Limb (tissue), 2 donors: Measurements from ENCODE around the gene VILL.
A peak's percentile ranks its signal among the peaks of the same experiment; 100 is the strongest.

Source experiments
- DNase-seq, 2 donors: peaks; one replicate each; pipeline ENCODE4 v3.0.0-alpha.2; 2016; ENCODE audit errors: extremely low spot score in 2 of 2

Gene VILL

GRCh38 chr3:38000242-38000916, 9.8 kb downstream of the VILL start:
- DNase-seq = no peak

DNA sequence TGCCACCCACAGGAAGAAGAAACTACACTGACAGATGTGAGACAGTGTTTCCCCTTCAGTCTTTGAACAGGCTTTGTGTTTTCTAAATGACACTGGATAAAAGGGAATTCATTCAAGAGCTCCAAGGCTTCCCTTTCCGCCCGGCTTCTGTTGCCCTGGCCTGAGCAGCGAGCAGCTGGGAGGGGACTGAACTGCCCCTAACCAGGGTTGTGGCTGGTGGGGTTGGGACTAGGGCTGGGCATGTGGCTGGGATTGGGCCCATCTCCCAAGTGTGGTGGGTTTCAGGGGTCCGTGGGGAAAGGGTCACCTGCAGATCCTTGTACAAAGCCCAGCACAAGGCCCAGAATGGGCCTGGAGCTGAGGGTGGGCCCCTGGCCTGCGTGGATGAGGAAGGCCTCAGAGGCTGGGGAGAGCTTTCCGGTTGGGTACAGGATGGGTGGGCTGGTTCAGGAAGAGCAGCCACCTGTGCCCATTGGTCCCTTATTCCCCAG, 10.4 kb downstream of the VILL start:
- no peak for DNase-seq

GRCh38 chr3:38001456-38002081, 11.0 kb downstream of the VILL start:
- DNase-seq = no peak

- no peak for DNase-seq
Observed at GRCh38 chr3:38002291-38002876, 11.8 kb downstream of the VILL start.

GRCh38 chr3:38002940-38003339, 12.4 kb downstream of the VILL start:
- no peak for DNase-seq

DNA sequence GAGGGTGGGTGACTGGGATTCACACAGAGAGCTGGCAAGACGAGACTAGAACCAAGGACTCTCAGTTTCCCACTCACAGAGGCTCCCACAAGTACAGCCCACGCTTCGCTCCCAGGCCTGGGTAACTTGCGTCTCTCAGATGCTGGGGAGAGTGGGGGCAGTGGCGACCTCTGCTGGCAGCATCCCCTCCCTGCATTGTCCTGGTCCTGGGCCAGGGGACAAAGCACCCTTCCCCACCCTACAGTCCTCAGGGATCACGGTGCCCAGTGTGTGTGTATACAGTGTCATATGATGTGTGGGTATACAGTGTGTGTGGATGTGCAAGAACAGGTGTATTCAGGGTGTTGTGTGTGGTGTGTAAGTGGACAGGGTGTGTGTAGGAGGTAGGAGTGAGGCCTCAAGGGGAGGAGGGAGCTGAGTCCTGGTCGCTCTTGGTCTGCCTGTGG, 12.8 kb downstream of the VILL start:
- DNase-seq = peak in 1 of 2 donors; percentile 83

DNA sequence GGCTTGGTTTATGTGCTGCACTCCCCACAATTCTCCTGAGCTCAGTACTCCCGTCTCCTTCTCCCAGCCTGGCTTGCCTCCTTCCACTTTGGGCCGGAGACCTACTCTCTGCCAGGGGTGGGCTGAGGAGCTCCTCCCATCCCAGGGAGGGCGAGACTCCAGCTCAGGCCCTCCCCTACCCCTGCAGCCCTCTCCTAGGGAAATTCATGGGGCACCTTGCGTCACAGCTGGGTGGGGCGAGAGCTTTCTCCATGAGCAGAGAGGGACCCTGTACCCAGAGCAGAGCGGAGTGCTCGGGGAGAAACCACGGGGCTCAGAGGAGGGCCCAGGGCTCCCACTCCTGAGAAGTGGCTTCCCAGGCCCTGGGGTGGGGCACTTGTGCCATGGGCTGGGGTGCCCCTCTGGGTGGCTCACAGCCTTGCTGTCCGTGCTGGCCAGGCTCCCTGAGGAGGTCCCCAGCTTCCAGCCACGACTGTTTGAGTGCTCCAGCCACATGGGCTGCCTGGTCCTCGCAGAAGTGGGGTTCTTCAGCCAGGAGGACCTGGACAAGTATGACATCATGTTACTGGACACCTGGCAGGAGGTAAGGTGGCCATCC, 13.3 kb downstream of the VILL start:
- no peak for DNase-seq

DNA sequence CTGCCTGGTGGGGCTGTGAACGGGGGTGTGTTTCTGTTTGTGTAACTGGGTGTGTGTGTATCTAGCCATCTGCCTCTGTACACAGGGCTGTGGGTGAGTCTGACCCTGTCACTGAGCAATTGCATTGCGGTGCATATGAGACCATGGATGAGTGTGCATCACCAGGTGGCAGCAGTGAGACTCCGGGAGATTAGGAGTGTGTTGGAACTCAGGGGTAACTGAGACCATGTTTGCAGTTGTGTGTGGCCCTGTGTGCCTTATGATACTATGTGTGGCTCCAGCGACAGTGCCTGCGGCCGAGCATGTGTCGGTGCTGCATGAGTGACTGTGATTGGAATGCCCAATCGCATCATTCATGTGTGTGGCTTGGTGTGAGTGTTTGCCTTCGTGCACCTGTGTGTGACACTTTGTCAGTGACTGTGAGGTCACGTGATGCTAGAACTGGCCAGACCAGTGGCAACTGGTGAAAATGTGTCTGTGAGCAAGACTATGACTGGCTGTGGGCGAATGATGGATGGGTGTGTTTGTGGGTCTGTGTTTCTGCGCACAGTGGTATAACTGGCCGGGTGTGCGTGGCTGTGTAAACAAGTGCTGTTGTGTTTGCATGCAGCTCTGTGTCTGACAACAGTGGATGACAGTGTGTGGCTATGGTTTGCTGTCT, 14.0 kb downstream of the VILL start:
- DNase-seq = peak; percentile 24 to 77

DNA sequence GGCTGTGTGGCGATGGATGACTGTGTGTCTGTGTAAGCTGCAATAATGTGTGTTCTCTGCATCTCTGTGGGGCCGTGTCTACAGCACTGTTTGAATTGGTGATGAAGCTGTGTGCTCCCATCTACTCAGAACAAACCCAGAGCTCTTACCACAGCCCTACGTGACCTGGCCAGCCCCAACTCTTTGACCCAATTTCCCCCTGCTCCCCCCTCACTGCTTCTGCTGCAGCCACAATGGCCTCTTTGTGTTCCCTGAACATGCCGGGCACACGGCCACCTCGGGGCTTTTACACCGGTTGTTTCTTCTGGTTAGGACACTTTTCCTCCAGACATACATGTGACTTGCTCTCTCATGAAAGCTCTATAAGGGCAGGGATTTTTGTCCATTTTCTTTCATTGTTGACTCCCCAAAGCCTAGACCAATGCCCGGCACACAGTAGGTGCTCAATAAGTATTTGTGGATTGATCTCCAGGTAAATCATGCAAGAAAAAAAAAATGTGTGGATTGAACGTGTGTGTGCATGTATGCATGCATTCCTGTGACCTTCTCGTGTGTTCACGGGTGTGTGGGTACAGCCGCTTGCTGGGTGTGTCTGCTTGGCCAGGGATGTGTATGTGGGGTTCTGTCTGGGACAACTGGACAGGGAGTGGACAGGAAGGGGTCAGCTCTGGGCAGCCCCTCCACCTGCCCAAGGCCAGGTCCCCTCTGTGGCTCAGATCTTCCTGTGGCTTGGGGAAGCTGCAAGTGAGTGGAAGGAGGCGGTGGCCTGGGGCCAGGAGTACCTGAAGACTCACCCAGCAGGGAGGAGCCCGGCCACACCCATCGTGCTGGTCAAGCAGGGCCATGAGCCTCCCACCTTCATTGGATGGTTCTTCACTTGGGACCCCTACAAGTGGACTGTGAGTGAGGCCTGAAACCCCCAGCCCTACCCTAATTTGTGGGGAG, 14.8 kb downstream of the VILL start:
- DNase-seq = peak in 1 of 2 donors; percentile 67

DNA sequence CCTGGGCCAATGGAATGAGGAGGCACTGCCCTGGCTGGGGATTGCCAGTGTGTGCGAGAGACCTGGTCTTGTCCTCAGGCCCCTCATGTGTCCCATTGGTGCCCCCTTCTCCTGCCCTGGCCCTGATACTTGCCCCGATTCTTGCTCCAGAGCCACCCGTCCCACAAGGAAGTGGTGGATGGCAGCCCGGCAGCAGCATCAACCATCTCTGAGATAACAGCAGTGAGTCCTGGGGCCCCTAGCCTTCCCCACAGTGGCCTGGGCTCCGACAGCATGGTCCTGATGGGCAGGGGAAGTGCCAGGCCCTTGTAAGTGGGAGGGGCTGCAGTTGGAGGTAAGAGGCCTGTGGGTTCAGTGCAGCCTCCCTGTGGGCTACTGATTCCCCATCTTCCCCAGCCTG, 15.4 kb downstream of the VILL start:
- no peak for DNase-seq

DNA sequence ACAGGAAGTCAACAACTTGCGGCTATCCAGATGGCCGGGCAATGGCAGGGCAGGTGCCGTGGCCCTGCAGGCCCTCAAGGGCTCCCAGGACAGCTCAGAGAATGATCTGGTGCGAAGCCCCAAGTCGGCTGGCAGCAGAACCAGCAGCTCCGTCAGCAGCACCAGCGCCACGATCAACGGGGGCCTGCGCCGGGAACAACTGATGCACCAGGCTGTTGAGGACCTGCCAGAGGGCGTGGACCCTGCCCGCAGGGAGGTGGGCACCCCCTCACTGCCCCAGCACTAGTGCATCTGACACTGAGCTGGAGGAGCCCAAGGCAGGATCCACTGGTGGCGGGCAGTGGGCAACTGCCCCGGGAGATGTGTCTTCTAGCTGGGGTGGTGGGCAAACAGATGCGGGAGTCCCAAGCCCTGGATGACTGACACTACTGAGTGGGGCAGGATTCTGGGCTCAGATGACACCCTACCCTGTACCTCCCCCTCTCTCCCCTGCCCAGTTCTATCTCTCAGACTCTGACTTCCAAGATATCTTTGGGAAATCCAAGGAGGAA, 15.9 kb downstream of the VILL start:
- no peak for DNase-seq

DNA sequence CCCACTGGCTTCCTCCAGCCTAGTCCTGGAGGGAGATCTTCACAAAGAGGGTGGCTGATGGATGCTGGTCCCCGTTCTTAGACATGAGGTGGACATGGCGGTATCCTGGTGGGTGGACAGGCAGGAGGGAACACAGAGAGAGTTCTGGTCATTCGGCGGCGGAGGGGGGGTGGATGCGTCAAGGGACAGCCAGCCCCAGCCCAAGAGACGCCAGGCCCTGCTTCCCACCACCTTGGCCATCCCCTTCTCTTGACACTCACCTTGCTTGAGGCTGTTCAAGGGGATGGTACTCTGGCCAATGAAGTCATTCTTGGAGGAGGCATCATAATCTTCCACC, 17.1 kb downstream of the VILL start:
- DNase-seq = no peak

- DNase-seq = no peak
Observed at GRCh38 chr3:38008191-38008701, 17.7 kb downstream of the VILL start.

GRCh38 chr3:38008971-38009580, 18.5 kb downstream of the VILL start:
- DNase-seq = no peak

DNA sequence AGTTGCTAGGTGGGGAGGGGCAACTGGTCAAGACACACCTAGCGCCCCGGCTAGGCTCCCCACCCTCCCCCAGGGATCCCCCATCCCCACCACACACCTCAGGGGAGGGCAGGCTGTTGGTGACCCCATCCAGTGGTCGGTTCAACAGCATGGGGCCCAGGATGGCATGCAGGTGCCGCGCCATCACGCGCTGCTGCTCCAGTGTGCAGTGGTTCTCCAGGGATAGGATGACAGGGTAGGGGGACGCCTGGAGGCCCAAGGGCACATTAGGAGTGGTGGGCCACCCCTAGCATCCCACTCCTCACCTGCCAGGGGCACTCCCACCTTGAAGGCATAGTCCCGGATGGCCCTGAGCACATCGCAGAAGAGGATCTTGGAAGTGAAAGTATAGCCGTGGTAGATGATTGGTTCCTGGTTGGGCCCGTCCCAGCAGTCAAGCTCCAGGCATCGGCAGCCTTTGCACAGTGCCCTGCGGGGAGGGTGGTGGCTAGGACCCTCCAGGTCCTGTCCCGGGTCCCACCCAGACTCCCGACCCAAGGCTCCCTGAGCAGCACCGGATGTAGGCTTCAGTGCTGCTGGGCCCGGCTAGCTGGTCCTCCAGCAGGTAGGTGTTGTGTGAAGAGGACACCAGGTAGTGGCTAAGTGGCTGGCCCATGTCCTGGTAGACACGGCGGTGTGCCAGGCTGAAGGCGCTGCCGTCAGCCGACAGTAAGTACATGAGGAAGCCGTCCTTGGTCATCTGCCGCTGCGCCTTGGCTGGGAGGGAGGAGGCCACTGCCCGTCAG, 19.4 kb downstream of the VILL start:
- no peak for DNase-seq

DNA sequence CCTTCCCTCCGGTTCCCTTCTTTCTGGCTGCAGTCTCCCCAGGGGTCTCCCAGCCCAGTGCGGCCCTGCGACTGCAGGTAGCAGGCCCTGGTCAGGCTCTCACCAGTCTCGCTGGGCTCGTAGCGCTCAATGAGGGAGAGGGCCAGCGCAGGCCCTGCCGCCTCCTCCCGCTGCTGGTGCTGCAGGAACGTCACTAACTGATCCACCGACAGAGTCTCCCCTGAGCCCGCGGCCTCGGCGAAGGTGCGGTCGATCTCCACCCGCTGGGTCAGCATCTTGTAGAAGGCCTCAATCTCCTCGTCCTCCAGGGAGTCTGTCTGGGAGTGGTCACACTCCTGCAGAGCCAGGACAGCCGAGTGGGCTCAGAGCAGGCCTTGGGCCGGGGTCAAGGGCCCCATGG, 20.5 kb downstream of the VILL start:
- no peak for DNase-seq

- DNase-seq = no peak
Observed at GRCh38 chr3:38015485-38015884, 24.9 kb downstream of the VILL start.

DNA sequence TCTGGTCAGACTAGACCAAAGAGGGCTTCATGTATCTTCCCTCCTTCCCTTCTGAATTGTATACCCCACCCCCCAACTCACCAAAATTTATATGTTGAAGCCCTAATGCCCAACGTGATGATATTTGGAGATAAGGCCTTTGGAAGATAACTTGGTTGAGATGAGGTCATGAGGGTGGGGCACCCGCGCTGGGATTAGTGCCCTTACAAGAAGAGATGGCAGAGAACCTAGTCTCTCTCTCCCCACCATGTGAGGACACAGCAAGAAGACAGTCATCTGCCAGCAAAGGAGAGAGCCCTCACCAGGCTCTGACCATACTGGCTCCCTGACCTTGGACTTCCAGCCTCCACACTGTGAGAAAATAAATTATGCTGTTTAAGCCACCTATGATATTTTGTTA, 25.4 kb downstream of the VILL start:
- no peak for DNase-seq

DNA sequence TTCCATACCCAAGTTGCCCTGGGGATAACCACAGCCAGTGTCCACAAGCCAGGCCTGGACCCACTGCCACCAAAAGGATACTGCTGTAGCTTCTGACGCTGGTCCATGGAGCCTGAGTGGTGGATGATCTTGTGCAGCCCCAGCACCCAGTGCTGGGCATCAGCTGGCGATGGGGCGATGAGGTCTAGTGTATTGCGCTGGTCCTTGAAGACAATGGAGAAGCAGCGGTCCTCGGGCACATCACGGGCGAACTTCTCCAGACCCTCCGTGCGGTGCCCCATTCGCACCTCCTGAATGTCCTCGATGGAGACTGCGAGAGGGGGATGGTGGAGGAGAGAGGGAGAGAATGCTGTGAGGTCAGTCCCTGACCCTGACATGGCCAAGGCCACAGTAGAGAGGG, 25.8 kb downstream of the VILL start:
- DNase-seq = no peak
